Gastrocnemius medialis (tissue), 4 donors: Measurements from ENCODE around the gene KCNS1. TPM values are rescaled to one million over a fixed set of nuclear protein-coding genes. Genes with fewer than 3 reads are reported as not detected.

Experiments used
- ATAC-seq, 2 donors: fragments of 150-250 bp; one replicate each; pipeline ENCODE4 v1.9.1; 2016
- DNase-seq, 2 donors: peaks; one replicate each; pipeline ENCODE4 v3.0.0-alpha.2; 2019
- H3K27ac ChIP-seq, 4 donors: fragments of 200-600 bp; sonication (generic); 1 replicate in 1 of 4; 2 replicates in 3 of 4; pipeline ENCODE4 v1.5.1; 2016 to 2018; ENCODE audit warnings: mild to moderate bottlenecking in 2 of 4, moderate library complexity in 1 of 4
- H3K27me3 ChIP-seq, 3 donors: fragments of 200-600 bp; sonication (generic) in 2 of 3; 1 replicate in 1 of 3; 2 replicates in 2 of 3; pipeline versions ENCODE4 v1.5.1 to v1.6.0; 2016 to 2019; ENCODE audit warnings: mild to moderate bottlenecking in 1 of 3, moderate library complexity in 1 of 3
- H3K36me3 ChIP-seq, 2 donors: fragments of 200-600 bp; sonication (generic) in 1 of 2; one replicate each; pipeline ENCODE4 v1.5.1; 2017 to 2018
- H3K4me1 ChIP-seq, 2 donors: fragments of 200-600 bp; sonication (generic) in 1 of 2; one replicate each; pipeline ENCODE4 v1.5.1; 2016 to 2017; ENCODE audit warnings: mild to moderate bottlenecking in 2 of 2
- H3K4me3 ChIP-seq, 4 donors: fragments of 200-600 bp; sonication (generic) in 3 of 4; 1 replicate in 1 of 4; 2 replicates in 3 of 4; pipeline ENCODE4 v1.5.1; 2016 to 2019; ENCODE audit warnings: mild to moderate bottlenecking in 2 of 4
- H3K9me3 ChIP-seq, 3 donors: fragments of 200-600 bp; sonication (generic) in 2 of 3; 1 replicate in 1 of 3; 2 replicates in 2 of 3; pipeline ENCODE4 v1.5.1; 2016 to 2019
- CTCF ChIP-seq, 5 experiments: fragments of 450-650 bp in 3 of 5; fragments of 200-600 bp in 2 of 5; sonication (generic) in 2 of 5; IDR thresholded peaks in 4 of 5; conservative IDR thresholded peaks in 1 of 5; 1 replicate in 4 of 5; 2 replicates in 1 of 5; pipeline ENCODE4 v1.5.1; 2016 to 2019; ENCODE audit warnings: antibody characterized with exemption in 5 of 5, mild to moderate bottlenecking in 3 of 5, moderate library complexity in 3 of 5
- POLR2A ChIP-seq, 2 donors: fragments of 450-650 bp; IDR thresholded peaks; one replicate each; pipeline ENCODE4 v1.6.1; 2017; ENCODE audit warnings: antibody characterized with exemption in 2 of 2, mild to moderate bottlenecking in 2 of 2, moderate library complexity in 2 of 2
- in situ Hi-C, 4 donors: fragments of 200-750 bp; cut with MboI; loops; one replicate each; pipeline versions ENCODE4 v1.15.0 to v1.8.0; 2017; ENCODE audit warnings: low sequenced_read_pairs in 4 of 4
- intact Hi-C: fragments of 100-400 bp; cut with DNase I; formaldehyde crosslinking; loops from one replicate; pipeline ENCODE4 v1.15.1; 2023; ENCODE audit warnings: low total_unique reads
- total RNA-seq, 4 donors: library from RNA; depleted of rRNA; stranded (reverse); fragments of >200 nt; gene quantifications; one replicate each; pipeline versions ENCODE4 v1.1.0 to v1.2.3, GENCODE V29; 2016

Gene KCNS1
- total RNA-seq, 4 donors from 2014 or later, result not detected

- Histone ChIP-seq H3K36me3 (no peaks in the 10 kb centered on the region), H3K27me3 (peaks cover 0 to 8% (median 3%) of the 10 kb centered on the region in 3 donors), H3K4me1 (no peaks in the 10 kb centered on the region), H3K4me3 (no peak overlapping the region), H3K27ac (no peak overlapping the region), H3K9me3 (no peaks in the 10 kb centered on the region)
- DNase-seq (no peak), ATAC-seq (no peak)
- in situ Hi-C loops, result no loop called here
- TF ChIP-seq POLR2A (IDR thresholded peaks at IDR 0.05) (no peak), CTCF (IDR thresholded peaks at IDR 0.05 in 4 of 5, conservative IDR thresholded peaks at IDR 0.05 in 1 of 5) (no peak)
- intact Hi-C loops, result no loop called here
Measured at GRCh38 chr20:45121388-45121787, 20.5 kb upstream of the KCNS1 start.

- Histone ChIP-seq H3K27ac (no peak overlapping the region), H3K4me3 (no peak overlapping the region), H3K27me3 (peaks cover 0 to 8% (median 3%) of the 10 kb centered on the region in 3 donors), H3K9me3 (no peaks in the 10 kb centered on the region), H3K36me3 (no peaks in the 10 kb centered on the region), H3K4me1 (no peaks in the 10 kb centered on the region)
- DNase-seq (no peak), ATAC-seq (no peak)
- in situ Hi-C loops, result no loop called here
- intact Hi-C loops, result no loop called here
- TF ChIP-seq POLR2A (IDR thresholded peaks at IDR 0.05) (no peak), CTCF (IDR thresholded peaks at IDR 0.05 in 4 of 5, conservative IDR thresholded peaks at IDR 0.05 in 1 of 5) (no peak)
Measured at GRCh38 chr20:45119556-45120266, 18.8 kb upstream of the KCNS1 start.

- intact Hi-C loops, result no loop called here
- in situ Hi-C loops, result no loop called here
Measured at GRCh38 chr20:45118028-45118427, 17.1 kb upstream of the KCNS1 start.

GRCh38 chr20:45117581-45117980, 16.7 kb upstream of the KCNS1 start:
- H3K4me1 ChIP-seq, result no peaks in the 10 kb centered on the region
- ATAC-seq, result no peak

More at GRCh38 chr20:45118028-45118427, 17.1 kb upstream of the KCNS1 start:
- Histone ChIP-seq H3K36me3 (no peaks in the 10 kb centered on the region), H3K9me3 (no peaks in the 10 kb centered on the region), H3K27ac (no peak overlapping the region), H3K4me3 (no peak overlapping the region), H3K27me3 (peaks cover 0 to 8% (median 3%) of the 10 kb centered on the region in 3 donors), H3K4me1 (no peaks in the 10 kb centered on the region)
- TF ChIP-seq CTCF (IDR thresholded peaks at IDR 0.05 in 4 of 5, conservative IDR thresholded peaks at IDR 0.05 in 1 of 5), result no peak
- TF ChIP-seq POLR2A (IDR thresholded peaks at IDR 0.05), result no peak
- DNase-seq, result no peak
- no peak for ATAC-seq

More at GRCh38 chr20:45117581-45117980, 16.7 kb upstream of the KCNS1 start:
- H3K4me3 ChIP-seq, result no peak overlapping the region
- peaks cover 0 to 8% (median 3%) of the 10 kb centered on the region in 3 donors for H3K27me3 ChIP-seq
- no peak overlapping the region for H3K27ac ChIP-seq
- no peaks in the 10 kb centered on the region for H3K9me3 ChIP-seq
- no peak for TF ChIP-seq CTCF (IDR thresholded peaks at IDR 0.05 in 4 of 5, conservative IDR thresholded peaks at IDR 0.05 in 1 of 5)
- TF ChIP-seq POLR2A (IDR thresholded peaks at IDR 0.05), result no peak
- in situ Hi-C loops (no loop called here), intact Hi-C loops (no loop called here)
- DNase-seq, result no peak
- H3K36me3 ChIP-seq, result no peaks in the 10 kb centered on the region
